H1 (cell line): ENCODE measurements around the gene CCNE1.

Experiments
- CHD2 ChIP-seq: IDR thresholded peaks from 2 replicates; pipeline ENCODE4 v1.6.1; 2012; ENCODE audit warnings: low read length, improper control_type of control experiment
- EZH2 ChIP-seq: fragments of 200-600 bp; sonication (generic); IDR thresholded peaks from 2 replicates; pipeline ENCODE4 v1.7.1; 2012; ENCODE audit warnings: low read depth, mild to moderate bottlenecking, moderate library complexity, low read length, inconsistent platforms; ENCODE audit not compliant: severe bottlenecking
- NANOG ChIP-seq: IDR thresholded peaks from 2 replicates; pipeline ENCODE4 v1.6.1; 2011; ENCODE audit warnings: low read length, low read depth, mild to moderate bottlenecking, inconsistent platforms; ENCODE audit not compliant: insufficient read depth, poor library complexity, severe bottlenecking
- NRF1 ChIP-seq: IDR thresholded peaks from 2 replicates; pipeline ENCODE4 v1.6.1; 2011; ENCODE audit warnings: mild to moderate bottlenecking, low read depth, low read length, improper control_type of control experiment
- POLR2A ChIP-seq, 2 experiments: IDR thresholded peaks; 1 replicate in 1 of 2; 2 replicates in 1 of 2; pipeline ENCODE4 v1.6.1; 2011; ENCODE audit warnings: low read depth in 2 of 2, low read length in 2 of 2, mild to moderate bottlenecking in 2 of 2; ENCODE audit errors: control extremely low read depth in 1 of 2
- RXRA ChIP-seq: IDR thresholded peaks from 2 replicates; pipeline ENCODE4 v1.6.1; 2011; ENCODE audit warnings: low read depth, mild to moderate bottlenecking, low read length, moderate library complexity; ENCODE audit not compliant: insufficient read depth
- YY1 ChIP-seq: IDR thresholded peaks from 2 replicates; pipeline ENCODE4 v1.6.1; 2011; ENCODE audit warnings: low read depth, mild to moderate bottlenecking, low read length
- TF ChIP-seq, protein P1 (sequence below), 3 experiments: IDR thresholded peaks; 1 replicate in 2 of 3; 2 replicates in 1 of 3; pipeline versions ENCODE4 v1.5.1 to v1.6.1; 2011; ENCODE audit warnings: low read length in 3 of 3, mild to moderate bottlenecking in 3 of 3, inconsistent platforms in 2 of 3, low read depth in 1 of 3, moderate library complexity in 1 of 3; ENCODE audit not compliant: insufficient read depth in 1 of 3; ENCODE audit errors: control extremely low read depth in 1 of 3

DNA sequence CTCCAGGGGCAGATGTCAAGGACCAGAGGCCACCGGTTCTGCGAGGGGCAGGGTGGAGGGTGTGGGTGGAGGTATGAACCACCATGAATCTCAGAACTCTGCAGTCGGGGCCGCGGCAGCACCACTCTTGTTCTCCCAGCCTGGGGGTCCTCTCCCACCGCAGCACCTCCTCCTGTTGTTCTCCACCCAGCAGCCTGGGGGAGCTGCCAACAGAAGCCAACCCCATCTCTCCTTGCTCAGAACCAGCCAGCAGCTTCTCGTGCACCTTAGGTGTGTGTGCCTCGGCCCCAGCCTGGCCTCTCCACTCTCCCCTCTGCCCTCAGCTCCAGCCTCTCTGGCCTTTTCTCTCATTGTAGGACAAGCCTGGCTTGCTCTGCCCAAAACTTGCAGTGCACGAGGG is 31.9 kb upstream of the CCNE1 start:
- TF ChIP-seq, protein P1, sequence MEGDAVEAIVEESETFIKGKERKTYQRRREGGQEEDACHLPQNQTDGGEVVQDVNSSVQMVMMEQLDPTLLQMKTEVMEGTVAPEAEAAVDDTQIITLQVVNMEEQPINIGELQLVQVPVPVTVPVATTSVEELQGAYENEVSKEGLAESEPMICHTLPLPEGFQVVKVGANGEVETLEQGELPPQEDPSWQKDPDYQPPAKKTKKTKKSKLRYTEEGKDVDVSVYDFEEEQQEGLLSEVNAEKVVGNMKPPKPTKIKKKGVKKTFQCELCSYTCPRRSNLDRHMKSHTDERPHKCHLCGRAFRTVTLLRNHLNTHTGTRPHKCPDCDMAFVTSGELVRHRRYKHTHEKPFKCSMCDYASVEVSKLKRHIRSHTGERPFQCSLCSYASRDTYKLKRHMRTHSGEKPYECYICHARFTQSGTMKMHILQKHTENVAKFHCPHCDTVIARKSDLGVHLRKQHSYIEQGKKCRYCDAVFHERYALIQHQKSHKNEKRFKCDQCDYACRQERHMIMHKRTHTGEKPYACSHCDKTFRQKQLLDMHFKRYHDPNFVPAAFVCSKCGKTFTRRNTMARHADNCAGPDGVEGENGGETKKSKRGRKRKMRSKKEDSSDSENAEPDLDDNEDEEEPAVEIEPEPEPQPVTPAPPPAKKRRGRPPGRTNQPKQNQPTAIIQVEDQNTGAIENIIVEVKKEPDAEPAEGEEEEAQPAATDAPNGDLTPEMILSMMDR (IDR thresholded peaks at IDR 0.05; ENCODE audit: control extremely low read depth in 1 of 3, insufficient read depth in 1 of 3, low read depth in 1 of 3, low read length in 3 of 3), result peak; percentile 42 to 56 (median 51); a peak in 3 of 4 replicates
- no peak for TF ChIP-seq POLR2A (IDR thresholded peaks at IDR 0.05; ENCODE audit: control extremely low read depth in 1 of 2, low read depth in 2 of 2, low read length in 2 of 2)
- TF ChIP-seq RXRA, result no peak
- no peak for TF ChIP-seq NRF1
- TF ChIP-seq EZH2, result no peak
- TF ChIP-seq NANOG, result no peak
- no peak for TF ChIP-seq YY1
- no peak for TF ChIP-seq CHD2
